ENCODE measurements around the gene PBLD.

Gene PBLD

GRCh38 chr10:68239069-68239468, 93.7 kb downstream of the PBLD start:
- intact Hi-C loops (cut with DNase I), result no loop called here
- no peak for DNase-seq

- intact Hi-C loops (cut with DNase I), result no loop called here
- no peak for DNase-seq
These were observed 94.4 kb downstream of the PBLD start for GRCh38 chr10:68238371-68238770.

- DNase-seq, result no peak
- intact Hi-C loops (cut with DNase I), result no loop called here
These were observed 95.6 kb downstream of the PBLD start for GRCh38 chr10:68237173-68237572.

- intact Hi-C loops (cut with DNase I), result no loop called here
These were observed 97.1 kb downstream of the PBLD start for GRCh38 chr10:68235581-68235980.

GRCh38 chr10:68235111-68235510, 97.6 kb downstream of the PBLD start:
- DNase-seq, result no peak
- intact Hi-C loops (cut with DNase I), result no loop called here

More at GRCh38 chr10:68235581-68235980, 97.1 kb downstream of the PBLD start:
- DNase-seq, result no peak

GRCh38 chr10:68233046-68233445, 99.7 kb downstream of the PBLD start:
- intact Hi-C loops (cut with DNase I), result no loop called here
- DNase-seq, result no peak
